H1 (cell line): Measurements from ENCODE around the gene PPBP. TPM values are rescaled to one million over a fixed set of nuclear protein-coding genes. Genes with fewer than 3 reads are reported as not detected.
A peak's percentile ranks its signal among the peaks of the same experiment; 100 is the strongest.

Experiments
- CTCF ChIA-PET: fragments of 300-600 bp; sonication (Branson Sonifier 250); formaldehyde crosslinking; loops from one replicate; lab custom pipeline; 2021; ENCODE audit not compliant: partially characterized antibody; lab: Charles Lee
- POLR2A ChIA-PET: fragments of 300-600 bp; sonication (Branson Sonifier 250); formaldehyde crosslinking; loops from one replicate; lab custom pipeline; 2021; ENCODE audit warnings: inconsistent platforms; ENCODE audit not compliant: partially characterized antibody; lab: Charles Lee
- DNase-seq, 2 experiments: peaks; one replicate each; pipeline versions ENCODE4 v3.0.0 to v3.0.0-alpha.2; 2010 to 2022; ENCODE audit warnings: low spot score in 2 of 2, low read depth in 1 of 2, mixed read lengths in 1 of 2
- FAIRE-seq: peaks from 2 replicates; lab custom pipeline; 2011; peaks lifted over from hg19 to GRCh38; lab: Jason Lieb, UNC
- H2AFZ ChIP-seq: 2 replicates; pipeline ENCODE4 v1.8.1; 2012; ENCODE audit warnings: low read length, inconsistent platforms
- H2AK5ac ChIP-seq: 2 replicates; pipeline ENCODE4 v1.6.1; 2013; ENCODE audit warnings: low read depth, low read length
- H2BK120ac ChIP-seq: replicated peaks from 2 replicates; pipeline ENCODE3; 2013; ENCODE audit warnings: low read depth, low read length, inconsistent platforms
- H2BK12ac ChIP-seq: 2 replicates; pipeline ENCODE4 v1.6.1; 2013; ENCODE audit warnings: low read depth, low read length
- H2BK15ac ChIP-seq: 2 replicates; pipeline ENCODE4 v1.6.1; 2013; ENCODE audit warnings: low read length
- H2BK20ac ChIP-seq: 2 replicates; pipeline ENCODE4 v1.6.1; 2013; ENCODE audit warnings: low read length
- H2BK5ac ChIP-seq: 2 replicates; pipeline ENCODE4 v1.6.1; 2013; ENCODE audit warnings: low read depth, low read length
- H3K14ac ChIP-seq: 2 replicates; pipeline ENCODE4 v1.6.1; 2013; ENCODE audit warnings: inconsistent platforms; ENCODE audit not compliant: insufficient read length
- H3K18ac ChIP-seq: 2 replicates; pipeline ENCODE4 v1.6.1; 2013; ENCODE audit warnings: low read length; ENCODE audit errors: extremely low read depth
- H3K23ac ChIP-seq: 2 replicates; pipeline ENCODE4 v1.6.1; 2013; ENCODE audit warnings: inconsistent platforms; ENCODE audit not compliant: insufficient read length
- H3K23me2 ChIP-seq: 2 replicates; pipeline ENCODE4 v1.6.1; 2013; ENCODE audit warnings: low read depth, low read length
- H3K27ac ChIP-seq: 2 replicates; pipeline ENCODE4 v1.6.1; 2011; ENCODE audit warnings: low read depth, low read length, inconsistent platforms
- H3K27me3 ChIP-seq, 4 experiments: replicated peaks in 1 of 4; 1 replicate in 1 of 4; 2 replicates in 3 of 4; pipeline versions ENCODE4 v1.6.1 to v1.8.1; 2011 to 2013; ENCODE audit warnings: low read length in 3 of 4, mild to moderate bottlenecking in 3 of 4, inconsistent platforms in 2 of 4, mixed read lengths in 2 of 4, moderate library complexity in 1 of 4; ENCODE audit not compliant: control insufficient read depth in 3 of 4, insufficient read depth in 3 of 4; ENCODE audit errors: extremely low read depth in 1 of 4
- H3K36me3 ChIP-seq, 4 experiments: 2 replicates each; pipeline versions ENCODE4 v1.6.1 to v1.8.1; 2011 to 2013; ENCODE audit warnings: mild to moderate bottlenecking in 4 of 4, low read length in 3 of 4, moderate library complexity in 2 of 4, control low read depth in 1 of 4, inconsistent platforms in 1 of 4; ENCODE audit not compliant: insufficient read depth in 4 of 4, control insufficient read depth in 2 of 4
- H3K4ac ChIP-seq: replicated peaks from 2 replicates; pipeline ENCODE3; 2013; ENCODE audit warnings: low read length, low read depth, mixed read lengths, inconsistent platforms; ENCODE audit not compliant: insufficient read length
- H3K4me1 ChIP-seq, 4 experiments: replicated peaks in 1 of 4; 1 replicate in 1 of 4; 2 replicates in 3 of 4; pipeline versions ENCODE4 v1.6.1 to v1.8.1; 2011 to 2013; ENCODE audit warnings: low read length in 3 of 4, inconsistent platforms in 2 of 4, mixed read lengths in 1 of 4; ENCODE audit not compliant: insufficient read depth in 4 of 4, control insufficient read depth in 3 of 4
- H3K4me2 ChIP-seq, 2 experiments: 2 replicates each; pipeline versions ENCODE4 v1.6.1 to v1.8.1; 2011 to 2013; ENCODE audit warnings: low read depth in 2 of 2, low read length in 2 of 2, control low read depth in 1 of 2, inconsistent platforms in 1 of 2, mild to moderate bottlenecking in 1 of 2; ENCODE audit not compliant: insufficient read depth in 1 of 2
- H3K4me3 ChIP-seq, 4 experiments: fragments of 200-600, 300-600 bp in 1 of 4; sonication (generic), shearing (Covaris generic), sonication (Bioruptor Twin) in 1 of 4; 2 replicates each; pipeline versions ENCODE4 v1.5.1 to v1.8.1; 2011 to 2016; ENCODE audit warnings: low read length in 4 of 4, low read depth in 3 of 4, control low read depth in 2 of 4, inconsistent platforms in 2 of 4, mild to moderate bottlenecking in 2 of 4, mixed read lengths in 1 of 4, moderate library complexity in 1 of 4; ENCODE audit not compliant: insufficient read depth in 2 of 4; ENCODE audit errors: extremely low read depth in 1 of 4
- H3K56ac ChIP-seq: replicated peaks from 2 replicates; pipeline ENCODE3; 2013; ENCODE audit warnings: low read depth, mild to moderate bottlenecking, mixed read lengths, low read length, inconsistent platforms; ENCODE audit not compliant: insufficient read length
- H3K79me1 ChIP-seq: 2 replicates; pipeline ENCODE4 v1.6.1; 2013; ENCODE audit warnings: low read depth, low read length, control low read depth
- H3K79me2 ChIP-seq, 2 experiments: 2 replicates each; pipeline versions ENCODE4 v1.6.1 to v1.8.1; 2012 to 2013; ENCODE audit warnings: low read length in 2 of 2, mild to moderate bottlenecking in 2 of 2, inconsistent platforms in 1 of 2; ENCODE audit not compliant: insufficient read depth in 2 of 2, control insufficient read depth in 1 of 2
- H3K9ac ChIP-seq, 4 experiments: replicated peaks in 1 of 4; 1 replicate in 1 of 4; 2 replicates in 3 of 4; pipeline versions ENCODE4 v1.6.1 to v1.8.1; 2011 to 2013; ENCODE audit warnings: low read depth in 3 of 4, low read length in 3 of 4, control low read depth in 2 of 4, mild to moderate bottlenecking in 2 of 4, moderate library complexity in 2 of 4, inconsistent platforms in 1 of 4; ENCODE audit errors: extremely low read depth in 1 of 4
- H3K9me3 ChIP-seq, 2 experiments: 2 replicates each; pipeline versions ENCODE4 v1.6.1 to v1.8.1; 2012 to 2013; ENCODE audit warnings: mild to moderate bottlenecking in 2 of 2, moderate library complexity in 2 of 2, control low read depth in 1 of 2, inconsistent platforms in 1 of 2, low read depth in 1 of 2, low read length in 1 of 2, mixed read lengths in 1 of 2; ENCODE audit not compliant: insufficient read depth in 2 of 2
- H4K20me1 ChIP-seq, 2 experiments: replicated peaks in 1 of 2; 2 replicates each; pipeline versions ENCODE3 to v1.8.1; 2011 to 2013; ENCODE audit warnings: inconsistent platforms in 2 of 2, low read length in 2 of 2, mild to moderate bottlenecking in 1 of 2; ENCODE audit not compliant: insufficient read depth in 2 of 2, control insufficient read depth in 1 of 2
- H4K5ac ChIP-seq: 2 replicates; pipeline ENCODE4 v1.6.1; 2013; ENCODE audit warnings: low read length, low read depth, mixed read lengths, inconsistent platforms; ENCODE audit not compliant: insufficient read length
- H4K8ac ChIP-seq: 2 replicates; pipeline ENCODE4 v1.8.0; 2013; ENCODE audit warnings: mild to moderate bottlenecking, moderate library complexity, low read length, inconsistent platforms; ENCODE audit not compliant: insufficient read depth; ENCODE audit errors: extremely low read depth
- H4K91ac ChIP-seq: replicated peaks from 2 replicates; pipeline ENCODE3; 2013; ENCODE audit warnings: low read length, mixed read lengths, inconsistent platforms; ENCODE audit not compliant: insufficient read length
- RAD21 ChIP-seq, 2 experiments: IDR thresholded peaks in 1 of 2; conservative IDR thresholded peaks in 1 of 2; 2 replicates each; pipeline ENCODE4 v1.6.1; 2011; ENCODE audit warnings: low read depth in 2 of 2, low read length in 2 of 2, improper control_type of control experiment in 1 of 2, inconsistent platforms in 1 of 2, mild to moderate bottlenecking in 1 of 2, moderate library complexity in 1 of 2
- RFX5 ChIP-seq: IDR thresholded peaks from 2 replicates; pipeline ENCODE4 v1.6.1; 2011; ENCODE audit warnings: low read depth, low read length, improper control_type of control experiment, borderline replicate concordance
- TBP ChIP-seq: IDR thresholded peaks from 2 replicates; pipeline ENCODE4 v1.6.1; 2011; ENCODE audit warnings: low read depth, low read length, improper control_type of control experiment
- WGBS, 2 experiments: shearing (Covaris generic) in 1 of 2; methylation state at CpG; one replicate each; pipeline versions ENCODE4 v1.1.6 to v1.1.7; 2013 to 2015; ENCODE audit warnings: low lambda C conversion rate in 2 of 2, mixed read lengths in 2 of 2, inconsistent platforms in 1 of 2, low coverage in 1 of 2, missing lambda C conversion rate in 1 of 2; ENCODE audit not compliant: insufficient replicate concordance in 2 of 2, insufficient coverage in 1 of 2, insufficient read length in 1 of 2; ENCODE audit errors: extremely low coverage in 1 of 2, missing lambda C conversion rate in 1 of 2; 5-methylcytosine and 5-hydroxymethylcytosine counted together
- long read RNA-seq, 2 experiments: library from RNA in 1 of 2; library from capped mRNA in 1 of 2; stranded (forward); transcript quantifications; one replicate each; pipeline ENCODE4 v2.0.0, GENCODE V29; 2021; ENCODE audit warnings: inconsistent platforms in 1 of 2
- polyA minus RNA-seq, 3 experiments: library from RNA; depleted of rRNA, polyadenylated mRNA; stranded (reverse); fragments of >200 nt; gene quantifications; 1 replicate in 2 of 3; 2 replicates in 1 of 3; pipeline ENCODE4 v1.2.3, GENCODE V29; 2011
- polyA plus RNA-seq, 7 experiments: library from polyadenylated mRNA; depleted of rRNA in 3 of 7; stranded (reverse) in 5 of 7; unstranded in 2 of 7; fragments of >200 nt in 5 of 7; fragments of 200-250 nt in 2 of 7; gene quantifications; 1 replicate in 5 of 7; 2 replicates in 1 of 7; 4 replicates in 1 of 7; pipeline versions ENCODE4 v1.2.1 to v1.2.3, GENCODE V29; 2011 to 2013; ENCODE audit warnings: missing spikeins in 2 of 7, mixed read lengths in 2 of 7
- total RNA-seq: library from RNA; stranded (reverse); fragmentation: NEBNext Ultra II Directional; extraction: Animal tissue kit (Norgen Biotek cat#: 25700); gene quantifications from 2 replicates; pipeline ENCODE4 v1.2.1, GENCODE V29; 2021

PPBP gene
- total RNA-seq (0.43 TPM in 1 of 2 replicates, not detected in the other), polyA plus RNA-seq (2011; rRNA removed) (0.18 TPM in 1 of 2 replicates, not detected in the other), polyA minus RNA-seq (2011; rRNA and poly(A)+ RNA removed) (not detected in 2 replicates)
- not detected for polyA plus RNA-seq (2011; cell fraction: cytosol; rRNA removed)
- polyA plus RNA-seq (2011; cell fraction: nucleus; rRNA removed) = not detected
- polyA plus RNA-seq (2012, experiment 1 of 2) = 0.27 to 0.31 TPM in 2 of 4 replicates, not detected in the others
- polyA plus RNA-seq (2012, experiment 2 of 2) = not detected
- polyA plus RNA-seq (2013, experiment 1 of 2) = 0.45 TPM
- 0.57 TPM for polyA plus RNA-seq (2013, experiment 2 of 2)
- not detected for polyA minus RNA-seq (2011; cell fraction: cytosol; rRNA and poly(A)+ RNA removed)
- polyA minus RNA-seq (2011; cell fraction: nucleus; rRNA and poly(A)+ RNA removed) = not detected
- long read RNA-seq, experiment 1 = 0 reads
- long read RNA-seq, experiment 2 = 0 reads

GRCh38 chr4:73988061-73988460 lies at the start of gene PPBP:
TSS of gene PPBP (minus strand) at chr4:73988190. CDS start at chr4:73988103, 87 bp downstream.
- Histone ChIP-seq H3K4me3 (no peak within 1 kb of the TSS), H3K4me1 (peaks cover 0 to 9% (median 3%) of the 10 kb centered on the region in 4 experiments; a peak in 3 of 7 replicates), H3K23ac (no peak within 1 kb of the TSS), H2AFZ (no peak within 1 kb of the TSS), H3K36me3 (no peaks in the 10 kb centered on the region; a peak in 1 of 8 replicates), H3K9ac (no peak within 1 kb of the TSS), H3K4ac (no peak within 1 kb of the TSS), H3K23me2 (no peaks in the 10 kb centered on the region), H2BK5ac (peak within 1 kb of the TSS; percentile 79; the same call in 1 of the 2 replicates), H2BK12ac (peak within 1 kb of the TSS; percentile 94), H3K79me1 (no peaks in the 10 kb centered on the region), H3K18ac (peak within 1 kb of the TSS; percentile 33; the same call in 1 of the 2 replicates), H2BK15ac (no peak within 1 kb of the TSS), H4K20me1 (no peaks in the 10 kb centered on the region), H3K4me2 (no peak within 1 kb of the TSS), H3K79me2 (no peaks in the 10 kb centered on the region), H3K27me3 (no peaks in the 10 kb centered on the region), H4K5ac (peak within 1 kb of the TSS; percentile 26), H4K91ac (peak within 1 kb of the TSS; percentile 93), H4K8ac (no peak within 1 kb of the TSS; the same call in 1 of the 2 replicates), H2AK5ac (peak within 1 kb of the TSS; percentile 65), H2BK20ac (peak within 1 kb of the TSS; percentile 100), H3K9me3 (no peaks in the 10 kb centered on the region), H3K14ac (no peak within 1 kb of the TSS), H3K56ac (no peak within 1 kb of the TSS), H3K27ac (no peak within 1 kb of the TSS), H2BK120ac (peak within 1 kb of the TSS; percentile 79)
- 95% methylated on average over 2 of the region's 2 CpGs; no CpG with 5 or more reads in 1 of the 2 experiments for WGBS, 2 experiments
- FAIRE-seq (no peak), DNase-seq (no peak)
- CTCF ChIA-PET = no interaction called here
- POLR2A ChIA-PET = interaction anchor here (0.9 to 1.4 kb wide), 2 partner anchors 11 to 111 kb away, joined by 3 read pairs; partner anchors contain the start of gene CXCL2
- TF ChIP-seq RFX5 (no peak), TBP (no peak), RAD21 (IDR thresholded peaks at IDR 0.05 in 1 of 2, conservative IDR thresholded peaks at IDR 0.05 in 1 of 2; ENCODE audit: low read depth in 2 of 2, low read length in 2 of 2) (no peak)
